Tibial nerve (tissue), 4 donors: ENCODE results near the gene ANO9.

ENCODE experiments used
- CTCF ChIP-seq, 5 experiments: fragments of 200-600 bp in 3 of 5; fragments of 450-650 bp in 2 of 5; sonication (generic) in 3 of 5; IDR thresholded peaks; one replicate each; pipeline ENCODE4 v1.5.1; 2016 to 2019; ENCODE audit warnings: antibody characterized with exemption in 5 of 5, mild to moderate bottlenecking in 3 of 5, moderate library complexity in 2 of 5
- EP300 ChIP-seq, 2 donors: sonication (generic); formaldehyde crosslinking; IDR thresholded peaks; one replicate each; pipeline ENCODE4 v1.6.1; 2017; ENCODE audit warnings: antibody characterized with exemption in 2 of 2, mild to moderate bottlenecking in 1 of 2
- POLR2A ChIP-seq, 2 donors: fragments of 450-650 bp; IDR thresholded peaks; one replicate each; pipeline ENCODE4 v1.6.1; 2017; ENCODE audit warnings: antibody characterized with exemption in 2 of 2, mild to moderate bottlenecking in 2 of 2, moderate library complexity in 2 of 2

DNA sequence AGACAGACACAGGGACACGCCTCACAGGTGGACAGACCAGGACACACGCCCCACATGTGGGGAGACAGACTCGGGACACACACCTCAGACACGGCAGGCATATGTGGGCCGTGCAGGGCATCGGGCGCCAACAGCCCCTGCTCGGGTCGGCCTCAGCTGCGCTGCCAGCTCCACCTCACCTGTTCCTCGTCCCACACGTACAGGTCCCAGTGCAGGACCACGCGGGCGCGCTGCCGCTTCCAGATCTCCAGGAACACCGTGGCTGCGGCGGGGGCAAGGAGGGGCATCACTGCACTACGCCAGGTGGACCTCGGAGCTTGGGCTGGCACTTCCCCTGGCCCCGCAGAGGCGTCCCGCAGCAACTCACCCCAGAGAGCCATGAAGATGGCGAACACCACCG, 12.4 kb downstream of the ANO9 start:
- TF ChIP-seq CTCF (IDR thresholded peaks at IDR 0.05) (no peak), POLR2A (IDR thresholded peaks at IDR 0.05) (no peak), EP300 (IDR thresholded peaks at IDR 0.05) (no peak)
